Measurements from ENCODE around the gene C2CD4D. TPM values are rescaled to one million over a fixed set of nuclear protein-coding genes. Genes with fewer than 3 reads are reported as not detected.
"Not testable (repeated sequence)": the region's sequence is repeated elsewhere in the genome, so short reads cannot be mapped to it uniquely, and the experiment has no call there.

The C2CD4D gene
- total RNA-seq, 1 donor: 0.21 TPM

DNA sequence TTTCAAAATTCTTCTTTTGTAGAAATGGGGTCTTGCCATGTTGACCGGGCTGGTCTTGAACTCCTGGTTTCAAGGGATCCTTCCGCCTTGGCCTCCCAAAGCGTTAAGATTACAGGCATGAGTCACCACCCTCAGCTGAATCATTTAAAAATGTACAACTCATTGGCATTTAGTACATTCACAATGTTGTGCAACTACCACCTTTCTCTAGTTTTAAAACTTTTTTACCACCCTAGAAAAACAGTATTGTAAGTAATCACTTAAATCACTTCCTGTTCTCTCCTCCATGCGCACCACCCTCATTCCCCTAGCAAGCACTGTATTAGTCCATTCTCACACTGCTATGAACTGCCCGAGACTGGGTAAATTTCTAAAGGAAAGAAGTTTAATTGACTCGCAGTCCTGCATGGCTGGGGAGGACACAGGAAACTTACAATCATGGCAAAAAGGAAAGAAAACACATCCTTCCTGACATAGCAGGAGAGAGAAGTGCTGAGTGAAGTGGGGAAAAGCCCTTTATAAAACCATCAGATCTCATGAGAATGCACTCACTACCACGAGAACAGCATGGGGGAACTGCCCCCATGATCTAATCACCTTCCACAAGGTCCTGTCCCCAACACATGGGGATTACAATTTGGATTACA, 28.3 kb upstream of the C2CD4D start:
- Histone ChIP-seq H3K4me3 (ENCODE audit: low read length) (no peak overlapping the region), H3K9me3 (ENCODE audit: low read depth, low read length) (no peaks in the 10 kb centered on the region), H3K4me1 (ENCODE audit: insufficient read depth, low read length) (peaks cover 9% of the 10 kb centered on the region), H3K27me3 (ENCODE audit: insufficient read depth, low read length) (no peaks in the 10 kb centered on the region)

DNA sequence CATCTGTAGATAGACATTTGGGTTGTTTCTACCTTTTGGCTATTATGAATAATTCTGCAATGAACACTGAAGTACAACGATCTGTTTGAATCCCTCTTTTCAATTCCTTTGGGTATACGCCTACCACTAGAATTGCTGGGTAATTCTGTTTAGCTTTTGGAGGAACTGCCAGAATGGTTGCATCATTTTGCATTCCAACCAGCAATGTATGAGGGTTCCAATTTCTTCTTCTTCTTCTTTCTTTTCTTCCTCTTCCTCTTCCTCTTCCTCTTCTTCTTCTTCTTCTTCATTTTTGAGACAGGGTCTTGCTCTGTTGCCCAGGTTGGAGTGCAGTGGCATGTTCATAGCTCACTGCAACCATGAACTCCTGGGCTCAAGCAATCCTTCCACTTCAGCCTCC, 27.7 kb upstream of the C2CD4D start:
- peaks cover 9% of the 10 kb centered on the region for H3K4me1 ChIP-seq (ENCODE audit: insufficient read depth, low read length)
- no peak overlapping the region for H3K4me3 ChIP-seq (ENCODE audit: low read length)
- no peaks in the 10 kb centered on the region for H3K9me3 ChIP-seq (ENCODE audit: low read depth, low read length)
- H3K27me3 ChIP-seq (ENCODE audit: insufficient read depth, low read length): no peaks in the 10 kb centered on the region

- no peak overlapping the region for H3K4me3 ChIP-seq (ENCODE audit: low read length)
- H3K9me3 ChIP-seq (ENCODE audit: low read depth, low read length): no peaks in the 10 kb centered on the region
- peaks cover 9% of the 10 kb centered on the region for H3K4me1 ChIP-seq (ENCODE audit: insufficient read depth, low read length)
- no peaks in the 10 kb centered on the region for H3K27me3 ChIP-seq (ENCODE audit: insufficient read depth, low read length)
Observed at GRCh38 chr1:151864411-151864810, 24.8 kb upstream of the C2CD4D start.

GRCh38 chr1:151862604-151863003, 23.0 kb upstream of the C2CD4D start:
- Histone ChIP-seq H3K4me1 (ENCODE audit: insufficient read depth, low read length) (peaks cover 9% of the 10 kb centered on the region), H3K4me3 (ENCODE audit: low read length) (no peak overlapping the region), H3K27me3 (ENCODE audit: insufficient read depth, low read length) (no peaks in the 10 kb centered on the region), H3K9me3 (ENCODE audit: low read depth, low read length) (no peaks in the 10 kb centered on the region)

DNA sequence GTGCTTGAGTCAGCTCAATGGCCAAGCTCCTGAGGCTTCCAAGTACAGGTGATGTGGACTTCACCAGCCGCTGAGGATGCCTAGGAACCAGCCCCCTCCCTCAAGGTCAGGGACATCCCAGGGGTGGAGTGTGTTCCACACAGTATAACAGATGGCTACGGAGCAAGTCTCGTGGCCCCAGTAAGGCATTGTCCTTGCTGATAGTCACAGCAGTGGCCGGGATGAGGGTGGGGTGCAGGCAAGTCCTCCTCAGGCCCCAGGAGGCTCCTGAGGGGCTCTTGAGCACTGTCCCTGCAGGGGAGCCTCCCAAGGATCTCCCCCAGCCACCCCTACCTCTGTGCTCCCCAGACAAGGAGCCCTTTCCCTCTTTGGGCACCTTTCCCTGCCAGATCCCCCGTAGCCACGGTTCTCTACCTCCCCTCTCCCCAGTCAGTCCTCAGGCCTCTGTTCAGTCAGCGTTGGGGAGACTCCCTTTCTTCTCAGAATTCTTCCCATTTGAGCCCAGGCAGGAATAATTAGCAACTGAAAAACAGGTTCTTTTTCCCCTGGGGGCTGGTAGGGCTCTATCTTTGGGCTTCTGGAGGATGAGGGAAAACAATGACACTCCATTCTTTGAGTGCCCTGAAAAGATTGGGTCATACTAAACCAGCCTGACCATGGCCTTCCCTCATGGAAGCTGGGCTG, 21.0 kb upstream of the C2CD4D start:
- Histone ChIP-seq H3K4me3 (ENCODE audit: low read length) (no peak overlapping the region), H3K27me3 (ENCODE audit: insufficient read depth, low read length) (no peaks in the 10 kb centered on the region), H3K4me1 (ENCODE audit: insufficient read depth, low read length) (peaks cover 15% of the 10 kb centered on the region), H3K9me3 (ENCODE audit: low read depth, low read length) (no peaks in the 10 kb centered on the region)

DNA sequence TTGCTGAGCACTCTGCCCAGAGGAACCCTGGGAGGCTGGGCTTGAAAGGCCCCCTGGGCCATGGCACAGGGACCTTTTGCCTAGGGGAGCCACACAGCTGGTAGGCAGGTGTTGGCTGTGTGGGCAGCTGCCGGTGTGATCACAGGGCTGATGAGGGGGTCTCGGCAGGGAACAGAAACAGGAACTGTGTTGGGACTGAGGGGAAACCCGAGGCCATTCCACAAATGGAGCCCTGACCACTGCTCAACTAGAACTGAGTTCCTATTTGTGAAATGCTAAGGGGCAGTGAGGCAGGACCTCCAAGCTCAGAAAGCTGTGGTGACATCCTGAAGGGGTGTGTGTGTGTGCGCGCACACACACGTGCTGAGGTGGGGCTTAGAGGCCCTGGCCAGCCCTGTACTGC, 20.3 kb upstream of the C2CD4D start:
- H3K27me3 ChIP-seq (ENCODE audit: insufficient read depth, low read length): no peaks in the 10 kb centered on the region

GRCh38 chr1:151858886-151859665, 19.5 kb upstream of the C2CD4D start:
- Histone ChIP-seq H3K4me3 (ENCODE audit: low read length) (no peak overlapping the region), H3K9me3 (ENCODE audit: low read depth, low read length) (no peaks in the 10 kb centered on the region), H3K27me3 (ENCODE audit: insufficient read depth, low read length) (no peaks in the 10 kb centered on the region), H3K4me1 (ENCODE audit: insufficient read depth, low read length) (peaks cover 15% of the 10 kb centered on the region)

More for the DNA sequence above, 20.3 kb upstream of the C2CD4D start:
- no peak overlapping the region for H3K4me3 ChIP-seq (ENCODE audit: low read length)
- H3K4me1 ChIP-seq (ENCODE audit: insufficient read depth, low read length): peaks cover 15% of the 10 kb centered on the region
- no peaks in the 10 kb centered on the region for H3K9me3 ChIP-seq (ENCODE audit: low read depth, low read length)

- Histone ChIP-seq H3K4me3 (ENCODE audit: low read length) (no peak overlapping the region), H3K9me3 (ENCODE audit: low read depth, low read length) (no peaks in the 10 kb centered on the region), H3K27me3 (ENCODE audit: insufficient read depth, low read length) (no peaks in the 10 kb centered on the region), H3K4me1 (ENCODE audit: insufficient read depth, low read length) (peaks cover 15% of the 10 kb centered on the region)
Observed at GRCh38 chr1:151858030-151858746, 18.6 kb upstream of the C2CD4D start.

- H3K4me1 ChIP-seq (ENCODE audit: insufficient read depth, low read length): peaks cover 15% of the 10 kb centered on the region
- H3K9me3 ChIP-seq (ENCODE audit: low read depth, low read length): no peaks in the 10 kb centered on the region
- H3K4me3 ChIP-seq (ENCODE audit: low read length): no peak overlapping the region
- H3K27me3 ChIP-seq (ENCODE audit: insufficient read depth, low read length): no peaks in the 10 kb centered on the region
Observed at GRCh38 chr1:151855933-151856332, 16.3 kb upstream of the C2CD4D start.

DNA sequence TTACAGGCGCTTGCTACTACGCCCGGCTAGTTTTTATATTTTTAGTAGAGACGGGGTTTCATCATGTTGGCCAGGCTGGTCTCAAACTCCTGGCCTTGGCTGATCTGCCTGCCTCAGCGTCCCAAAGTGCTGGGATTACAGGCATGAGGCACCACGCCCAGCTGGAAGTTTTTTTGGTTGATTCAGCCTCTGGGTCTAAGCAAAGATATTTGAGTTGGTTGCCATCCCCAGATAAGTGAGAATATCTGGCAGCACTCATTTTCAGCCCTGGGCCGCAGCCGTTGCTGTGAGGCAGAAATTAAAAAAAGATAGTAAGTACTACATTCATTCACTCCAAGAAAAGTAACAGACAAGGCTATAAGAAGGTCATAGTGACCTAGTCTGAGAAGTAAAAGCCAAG, 15.9 kb upstream of the C2CD4D start:
- not testable (repeated sequence) for H3K4me3 ChIP-seq (ENCODE audit: low read length); H3K9me3 ChIP-seq (ENCODE audit: low read depth, low read length); H3K27me3 ChIP-seq (ENCODE audit: insufficient read depth, low read length)
- H3K4me1 ChIP-seq (ENCODE audit: insufficient read depth, low read length): peaks cover 15% of the 10 kb centered on the region

DNA sequence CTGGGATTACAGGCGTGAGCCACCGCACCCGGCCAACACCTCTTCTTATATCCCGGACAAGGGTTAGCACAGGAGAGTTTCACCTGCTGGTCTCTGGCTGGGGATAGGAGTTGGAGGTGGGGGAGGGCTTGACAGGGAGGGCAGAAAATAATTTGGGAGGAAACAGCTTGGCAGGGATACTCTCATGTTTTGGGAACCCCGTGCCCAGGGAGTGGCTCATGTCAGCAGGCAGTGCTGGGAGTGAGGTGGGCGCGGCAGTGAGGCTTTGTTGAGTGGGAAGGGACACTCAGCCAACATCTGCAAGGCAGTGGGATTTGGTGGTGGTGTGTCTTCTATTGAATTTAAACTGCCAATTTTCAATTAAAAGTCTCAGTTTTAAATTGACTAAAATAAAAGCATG, 15.0 kb upstream of the C2CD4D start:
- peaks cover 15% of the 10 kb centered on the region for H3K4me1 ChIP-seq (ENCODE audit: insufficient read depth, low read length)
- H3K27me3 ChIP-seq (ENCODE audit: insufficient read depth, low read length): no peaks in the 10 kb centered on the region
- no peaks in the 10 kb centered on the region for H3K9me3 ChIP-seq (ENCODE audit: low read depth, low read length)

DNA sequence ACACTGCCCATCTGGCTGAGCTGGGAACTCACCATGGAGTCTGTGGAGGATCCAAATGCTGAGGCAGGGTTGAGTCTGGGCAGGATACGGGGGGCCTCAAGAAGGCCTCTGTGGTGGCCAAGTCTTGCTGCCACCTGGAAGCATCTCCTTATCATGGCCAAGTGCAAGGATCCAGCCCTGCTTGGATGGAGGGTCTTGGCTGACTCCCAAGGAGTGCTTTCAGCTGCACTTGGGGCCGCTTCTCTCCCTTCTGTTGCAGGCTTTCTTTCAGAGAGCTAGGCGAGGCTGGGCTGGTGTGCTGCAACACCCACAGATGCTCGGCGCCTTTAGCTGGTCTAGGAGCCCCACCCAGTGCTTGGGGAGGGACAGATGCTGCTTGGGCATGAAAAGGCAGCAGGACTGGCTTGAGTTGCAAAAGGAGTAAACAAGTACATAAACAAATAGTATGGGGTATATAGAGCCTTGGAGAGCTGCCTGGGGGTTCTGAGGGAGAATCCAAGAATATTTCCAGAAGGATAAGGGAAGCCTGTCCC, 13.9 kb upstream of the C2CD4D start, which contains the start of gene THEM5:
Gene THEM5 (minus strand): TSS at position 302 of the 533 bp plus-strand sequence. CDS start 147 bp downstream, at position 155.
- Histone ChIP-seq H3K4me3 (ENCODE audit: low read length) (no peak within 1 kb of the TSS), H3K27me3 (ENCODE audit: insufficient read depth, low read length) (peaks cover 4% of the 10 kb centered on the region), H3K9me3 (ENCODE audit: low read depth, low read length) (no peaks in the 10 kb centered on the region), H3K4me1 (ENCODE audit: insufficient read depth, low read length) (peaks cover 15% of the 10 kb centered on the region)

More for the DNA sequence above, 15.0 kb upstream of the C2CD4D start:
- H3K4me3 ChIP-seq (ENCODE audit: low read length): no peak overlapping the region

DNA sequence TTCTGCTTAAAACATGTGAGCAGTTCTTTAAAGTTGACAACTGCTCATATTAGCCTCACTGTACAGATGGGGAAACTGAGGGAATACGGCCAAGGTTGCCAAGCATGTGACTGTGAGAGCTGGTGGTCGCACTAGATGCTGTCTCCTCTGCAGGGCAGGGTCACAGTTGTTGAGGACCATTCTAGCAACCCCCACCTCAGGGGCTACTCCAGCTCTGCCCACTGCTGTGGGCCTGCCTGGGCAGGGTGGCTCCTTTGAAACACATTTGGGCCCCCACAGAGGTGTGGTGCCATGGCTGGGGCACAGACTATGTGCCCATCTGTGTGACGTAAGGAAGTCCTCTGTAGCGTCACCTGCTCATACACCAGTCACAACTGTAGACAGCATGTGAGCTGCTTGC, 13.1 kb upstream of the C2CD4D start:
- Histone ChIP-seq H3K4me3 (ENCODE audit: low read length) (no peak overlapping the region), H3K4me1 (ENCODE audit: insufficient read depth, low read length) (peaks cover 10% of the 10 kb centered on the region), H3K9me3 (ENCODE audit: low read depth, low read length) (no peaks in the 10 kb centered on the region), H3K27me3 (ENCODE audit: insufficient read depth, low read length) (peaks cover 4% of the 10 kb centered on the region)

GRCh38 chr1:151851886-151852285, 12.3 kb upstream of the C2CD4D start:
- no peaks in the 10 kb centered on the region for H3K9me3 ChIP-seq (ENCODE audit: low read depth, low read length)
- peaks cover 1% of the 10 kb centered on the region for H3K4me1 ChIP-seq (ENCODE audit: insufficient read depth, low read length)
- H3K27me3 ChIP-seq (ENCODE audit: insufficient read depth, low read length): peaks cover 4% of the 10 kb centered on the region

More at GRCh38 chr1:151851886-151852285, 12.3 kb upstream of the C2CD4D start:
- no peak overlapping the region for H3K4me3 ChIP-seq (ENCODE audit: low read length)
